GM18511 (cell line): ENCODE measurements around the gene CIP2A.

Experiments
- ATAC-seq: cut with Tn5 transposase; IDR thresholded peaks from one replicate; pipeline ENCODE4 v1.9.1; 2021; ENCODE audit warnings: mild to moderate bottlenecking, moderate library complexity; ENCODE audit not compliant: unreplicated experiment

CIP2A gene

DNA sequence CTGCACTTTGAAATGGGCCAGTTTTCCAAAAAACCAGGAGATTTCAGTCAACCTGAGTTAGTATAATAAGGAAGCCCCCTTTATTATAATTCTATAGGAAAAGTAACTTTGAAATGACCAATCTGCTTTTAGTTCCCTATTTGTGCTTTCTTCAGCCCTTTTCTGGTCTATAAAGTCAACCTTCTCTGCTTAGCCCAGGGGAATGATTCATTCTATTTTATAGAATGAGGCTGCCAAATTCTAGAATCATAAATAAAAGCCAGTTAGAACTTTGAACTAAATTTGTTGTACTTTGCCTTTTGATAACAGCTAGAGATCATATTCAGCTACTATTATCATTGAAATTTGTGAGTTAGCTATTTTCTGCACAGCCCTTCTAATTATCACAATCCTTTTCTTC is 24.7 kb downstream of the CIP2A start:
- ATAC-seq = no peak

DNA sequence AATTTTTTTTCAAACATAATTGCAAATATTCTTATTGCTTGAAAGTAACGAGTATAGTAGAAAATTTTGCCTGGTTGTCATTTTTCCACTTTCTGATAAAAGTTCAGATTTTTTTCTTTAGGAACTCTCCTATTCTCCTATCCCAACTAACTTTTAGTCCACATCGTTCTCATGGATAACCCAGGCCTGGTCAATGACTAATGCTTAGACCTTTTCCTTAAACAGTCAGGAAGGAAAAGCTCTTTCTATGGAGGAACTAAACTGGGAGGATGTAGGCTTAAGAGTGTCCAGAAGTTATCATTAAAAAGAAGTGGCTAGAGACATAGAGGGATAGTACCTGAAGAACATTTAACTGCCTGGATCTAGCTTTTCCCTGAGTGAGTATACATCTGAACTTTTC is 26.7 kb downstream of the CIP2A start:
- ATAC-seq = no peak

DNA sequence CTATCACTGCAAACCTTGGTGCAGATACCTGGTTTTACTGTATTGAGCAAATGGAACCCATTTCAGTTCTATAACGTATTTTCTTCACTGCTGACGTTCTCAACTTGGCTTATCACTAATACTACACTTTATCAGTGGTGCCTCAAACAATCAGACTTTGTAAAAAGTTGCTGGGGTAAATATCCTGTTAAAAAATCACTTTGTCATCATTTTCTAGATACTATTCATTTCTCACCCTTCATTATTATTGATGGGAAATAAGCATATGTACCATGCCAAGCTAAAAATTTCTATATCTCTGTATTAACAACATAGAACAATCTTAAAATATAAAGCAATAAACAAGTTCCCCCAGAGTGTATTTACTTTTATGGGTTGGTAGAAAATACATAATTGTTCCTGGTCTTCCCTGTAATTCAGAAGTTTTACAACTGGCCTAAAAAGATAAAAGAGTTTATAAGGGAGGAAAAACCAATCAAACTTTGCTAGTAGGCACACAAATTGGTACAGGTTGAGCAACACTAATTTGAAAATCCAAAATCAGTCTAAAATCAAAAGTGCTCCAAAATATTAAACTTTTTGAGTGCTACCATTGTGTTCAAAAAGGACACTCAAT is 33.2 kb downstream of the CIP2A start:
- ATAC-seq = no peak

DNA sequence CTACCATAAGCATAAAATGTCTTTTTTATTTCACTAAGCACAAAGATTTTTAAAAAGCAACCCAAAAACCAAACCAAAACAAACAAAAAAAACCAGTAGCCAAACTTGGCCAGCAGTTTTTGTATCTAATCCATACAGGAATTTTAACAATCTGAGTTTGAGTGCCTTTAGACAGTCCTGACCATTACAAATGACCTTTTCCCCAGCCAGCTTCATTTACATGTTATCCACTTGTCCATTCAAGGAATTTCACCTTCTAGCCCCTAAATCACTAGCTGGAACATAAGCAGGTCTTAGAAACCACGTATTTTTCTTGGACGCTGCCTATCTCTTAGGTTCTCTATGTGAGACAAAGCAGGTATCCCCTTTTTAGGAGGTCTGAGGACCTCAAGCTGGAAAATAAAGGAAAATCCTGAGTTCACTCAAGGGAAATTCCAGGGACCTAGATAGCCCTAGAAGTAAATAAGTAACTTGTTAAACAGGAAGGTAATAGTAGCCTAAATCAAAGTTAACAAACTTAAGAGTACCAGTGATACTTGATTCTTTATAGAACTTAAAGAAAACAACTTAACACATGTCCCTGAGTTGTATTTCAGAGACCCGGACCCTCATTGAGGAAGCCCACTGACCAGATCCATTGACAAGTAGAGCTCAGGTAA is 34.2 kb downstream of the CIP2A start:
- ATAC-seq = no peak

DNA sequence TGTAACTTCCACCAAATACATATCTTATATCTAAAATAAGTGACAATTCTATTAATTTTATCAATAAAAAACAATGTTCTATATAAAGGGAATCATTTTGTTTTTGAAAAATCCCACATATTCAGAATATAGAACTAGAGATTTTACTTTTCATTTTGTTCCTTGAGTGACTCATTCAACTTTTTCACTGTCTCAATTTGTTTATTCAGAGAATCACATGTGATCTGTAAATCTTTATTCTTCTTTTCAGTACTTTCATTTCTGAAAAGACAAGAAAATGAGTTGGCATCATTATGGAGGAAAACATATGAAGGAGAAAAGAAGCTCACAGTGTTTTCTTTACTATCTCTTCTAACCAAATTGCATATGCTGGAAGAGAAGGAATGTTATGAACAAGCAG is 35.0 kb downstream of the CIP2A start:
- no peak for ATAC-seq

DNA sequence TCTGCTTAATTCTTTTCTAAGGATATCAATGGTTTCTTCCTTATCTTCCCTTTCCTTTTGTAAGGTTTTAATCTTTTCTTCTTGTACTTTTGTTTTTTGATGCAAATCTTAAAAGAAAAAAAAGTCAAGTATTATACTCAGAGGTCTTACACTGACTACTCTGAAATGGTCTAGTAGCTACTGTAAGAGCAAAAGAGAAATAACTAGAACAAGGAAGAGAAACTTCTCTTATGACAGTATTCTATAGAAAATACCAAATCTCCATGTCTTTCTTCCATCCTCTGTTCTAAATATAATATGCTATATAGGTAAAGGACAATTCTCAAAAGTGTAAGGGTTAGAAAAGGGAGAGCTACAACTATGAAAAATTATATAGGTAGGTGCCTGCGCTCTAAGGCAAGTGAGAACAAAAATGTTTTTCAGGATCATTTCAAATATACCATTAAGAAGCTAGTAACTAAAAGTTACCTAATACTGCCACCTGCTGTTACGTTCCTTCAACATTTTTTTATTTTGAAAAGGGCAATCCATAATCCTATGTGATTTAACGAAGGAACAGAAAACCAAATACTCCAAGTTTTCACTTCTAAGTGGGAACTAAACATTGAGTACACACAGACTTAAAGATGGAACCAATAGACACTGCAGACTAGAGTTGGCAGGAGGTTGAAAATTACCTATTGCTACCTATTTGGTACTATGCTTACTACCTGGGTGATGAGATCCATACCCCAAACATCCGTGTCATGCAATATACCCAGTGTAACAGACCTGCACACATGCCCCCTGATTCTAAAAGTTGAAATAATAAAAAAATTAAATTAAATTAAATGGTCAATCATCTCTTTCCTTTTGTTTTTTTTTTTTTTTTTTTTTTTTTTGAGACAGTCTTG is 36.7 kb downstream of the CIP2A start:
- ATAC-seq = peak; percentile 73

DNA sequence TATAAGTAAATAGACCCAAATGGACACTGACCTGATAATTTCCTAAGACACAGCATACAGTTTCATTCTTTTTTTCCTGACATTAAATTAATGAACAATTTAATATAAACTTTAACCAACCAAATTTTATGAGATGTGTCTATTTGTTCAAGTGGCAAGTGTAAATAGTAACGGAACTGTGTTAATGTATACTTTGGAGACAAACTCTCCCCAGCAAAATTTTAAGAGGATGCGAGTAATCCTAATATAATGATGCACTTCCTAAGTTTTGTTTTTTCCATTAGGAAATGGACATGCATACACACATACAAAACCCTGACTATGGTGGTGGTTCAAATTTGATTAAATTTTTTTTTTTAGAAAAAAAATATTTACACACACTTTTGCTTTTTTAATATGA is 40.4 kb downstream of the CIP2A start:
- no peak for ATAC-seq

DNA sequence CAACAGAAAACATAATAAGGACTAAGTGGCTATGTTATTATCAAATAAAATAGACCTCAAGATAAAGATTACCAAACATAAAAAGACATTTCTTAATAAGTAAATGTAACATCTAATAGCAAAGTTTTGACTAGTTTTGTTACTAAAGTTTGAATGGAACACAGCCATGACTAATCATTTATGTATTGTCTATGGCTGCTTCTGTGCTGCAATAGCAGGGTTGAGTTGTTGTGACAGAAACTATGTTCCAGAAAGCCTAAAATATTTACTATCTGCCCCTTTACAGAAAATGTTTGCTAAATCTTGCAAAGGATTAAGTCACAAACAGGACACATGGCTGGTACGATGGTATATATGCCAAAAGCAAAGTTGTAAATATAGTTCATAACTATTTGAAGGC is 40.9 kb downstream of the CIP2A start:
- no peak for ATAC-seq

DNA sequence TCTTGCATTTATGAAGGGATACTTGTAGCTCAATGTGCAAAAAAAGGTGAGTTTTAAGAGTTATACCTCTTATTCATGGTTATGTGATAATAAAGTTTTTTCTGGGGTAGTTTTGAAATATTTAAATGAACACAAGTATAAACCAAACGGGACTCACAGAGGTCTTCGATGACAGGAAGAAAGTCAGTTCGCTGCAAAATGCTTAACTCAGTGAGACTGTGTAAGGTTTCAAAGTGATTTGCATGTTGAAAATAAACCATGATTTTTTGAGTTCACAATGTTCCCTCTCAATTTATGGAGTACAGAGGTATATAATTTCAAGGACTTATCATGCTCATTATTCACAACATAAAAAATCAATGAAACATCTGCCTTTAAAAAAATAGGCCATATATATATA is 42.5 kb downstream of the CIP2A start:
- peak; percentile 71 for ATAC-seq

DNA sequence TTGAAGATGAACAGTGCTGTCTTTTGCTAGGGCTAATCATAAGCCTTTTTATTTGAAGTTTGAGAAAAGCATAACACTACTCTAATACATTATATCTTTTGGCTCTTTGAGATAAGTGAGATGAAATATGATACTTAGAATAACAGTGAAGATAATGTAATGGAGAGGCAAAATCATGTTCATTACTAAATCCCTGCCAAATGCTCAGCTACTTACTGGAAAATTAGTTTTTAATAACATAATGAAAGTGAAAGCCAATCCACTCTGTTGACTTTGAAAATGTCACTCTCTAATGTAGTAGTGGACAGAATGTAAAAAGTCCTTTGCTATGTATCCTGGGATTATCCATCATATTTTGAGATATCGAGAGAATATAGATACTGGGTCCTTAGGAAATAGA is 43.0 kb downstream of the CIP2A start:
- ATAC-seq = peak; percentile 66

DNA sequence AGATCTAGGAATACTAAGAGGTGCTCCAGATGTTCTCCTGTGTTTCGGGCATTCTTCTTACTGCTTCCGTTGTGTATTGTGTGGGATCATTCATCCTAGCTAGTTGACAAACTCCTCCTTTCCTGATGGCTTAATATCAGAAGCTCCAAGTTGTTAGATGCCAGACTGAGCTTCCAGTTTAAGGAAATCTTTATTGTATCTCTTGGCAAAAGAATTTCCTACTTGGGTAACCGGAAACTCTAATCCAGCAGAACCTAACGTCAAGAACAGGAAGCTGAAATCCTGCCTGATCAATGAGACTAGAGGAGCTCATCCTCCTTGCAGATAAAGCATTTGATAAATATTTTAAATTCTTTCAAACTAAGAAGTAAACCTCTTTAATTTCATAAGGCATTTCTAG is 51.2 kb downstream of the CIP2A start:
- no peak for ATAC-seq

DNA sequence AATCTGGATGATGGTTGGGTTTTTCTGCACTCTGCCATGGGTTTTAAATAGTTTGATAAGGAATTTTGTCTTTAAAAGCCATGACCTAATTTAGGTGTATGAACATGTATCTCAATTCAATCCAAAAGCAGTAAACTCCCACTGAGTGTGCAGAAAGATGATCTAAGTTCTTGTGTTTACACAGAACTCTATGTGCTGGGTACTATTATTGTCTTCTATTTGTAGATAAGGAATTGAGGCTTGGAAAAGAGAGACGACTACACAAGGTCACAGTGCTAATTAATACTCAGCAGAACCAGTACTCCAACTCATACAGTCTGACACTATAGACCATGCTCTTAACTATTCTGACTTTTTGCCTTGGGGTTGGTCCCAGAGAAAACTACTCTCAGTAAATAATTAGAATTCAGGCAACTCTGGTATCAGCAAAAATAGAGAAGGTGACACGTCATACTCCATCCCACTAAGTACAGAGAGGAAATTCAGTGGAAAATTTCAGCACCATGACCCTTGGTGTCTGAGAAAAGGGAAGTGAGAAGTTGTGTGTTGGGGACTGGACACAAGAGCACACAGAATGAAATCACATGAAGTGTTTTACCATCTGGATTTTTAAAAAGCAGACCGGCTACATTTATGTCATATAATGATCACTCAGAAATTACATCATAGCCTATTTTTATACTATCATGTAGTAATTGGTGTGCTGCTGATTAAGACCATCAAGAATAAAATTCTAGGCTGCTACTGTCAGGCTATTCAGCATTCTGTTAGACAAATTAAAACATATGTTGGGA is 60.6 kb downstream of the CIP2A start:
- peak; percentile 99 for ATAC-seq

DNA sequence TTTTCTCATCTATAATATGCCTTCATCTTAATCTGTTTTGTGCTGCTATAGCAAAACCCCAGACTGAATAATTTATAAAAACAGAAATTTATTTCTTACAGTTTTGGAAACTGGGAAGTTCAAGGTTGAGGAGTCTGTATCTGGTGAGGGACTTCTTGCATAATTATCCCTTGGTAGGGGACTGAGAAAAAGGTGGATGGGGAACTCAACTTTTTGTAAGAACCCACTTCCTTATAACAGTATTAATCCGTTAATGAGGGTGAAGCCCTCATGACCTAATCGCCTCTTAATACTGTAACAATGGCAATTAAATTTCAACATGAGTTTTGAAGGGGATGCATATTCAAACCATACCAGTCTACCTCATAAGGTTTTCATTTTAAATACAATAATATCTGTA is 61.4 kb downstream of the CIP2A start:
- ATAC-seq = no peak

DNA sequence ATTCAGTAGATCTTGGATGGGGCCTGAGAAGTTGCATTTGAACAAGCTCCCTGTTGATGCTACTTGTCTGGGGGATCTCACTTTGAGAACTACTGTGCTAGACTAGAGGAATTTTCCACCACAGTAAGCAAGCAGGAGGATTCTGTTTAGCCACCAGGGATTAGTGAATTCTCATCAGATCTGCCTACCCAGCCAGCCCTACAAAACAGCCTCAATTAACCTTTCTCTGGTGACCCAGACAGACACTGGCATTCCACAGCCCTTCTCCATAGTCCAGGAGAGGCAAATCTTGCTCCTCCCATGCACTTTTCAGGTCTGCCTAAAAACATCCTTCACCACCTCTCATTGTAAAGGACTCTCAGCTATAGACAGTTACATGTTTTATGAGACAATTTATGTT is 62.1 kb downstream of the CIP2A start:
- ATAC-seq = no peak

DNA sequence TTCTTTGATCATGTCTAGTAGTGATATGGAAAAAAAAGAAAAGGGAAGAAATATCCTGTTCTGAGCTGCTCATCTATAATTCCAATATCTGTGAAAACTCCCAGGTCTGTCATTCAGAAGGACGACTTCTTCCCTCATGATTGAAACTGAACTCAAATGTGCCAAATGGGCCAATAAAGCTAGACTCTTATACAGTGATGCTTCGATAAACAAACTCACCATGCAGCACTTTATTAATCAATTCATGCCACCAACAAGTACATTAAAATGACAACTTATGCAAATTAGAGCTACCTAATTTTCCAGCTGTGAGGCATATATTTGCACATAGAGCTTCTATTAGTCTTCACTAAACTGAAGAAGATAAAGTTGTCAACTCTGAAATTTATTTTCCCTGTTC is 63.3 kb downstream of the CIP2A start:
- no peak for ATAC-seq

DNA sequence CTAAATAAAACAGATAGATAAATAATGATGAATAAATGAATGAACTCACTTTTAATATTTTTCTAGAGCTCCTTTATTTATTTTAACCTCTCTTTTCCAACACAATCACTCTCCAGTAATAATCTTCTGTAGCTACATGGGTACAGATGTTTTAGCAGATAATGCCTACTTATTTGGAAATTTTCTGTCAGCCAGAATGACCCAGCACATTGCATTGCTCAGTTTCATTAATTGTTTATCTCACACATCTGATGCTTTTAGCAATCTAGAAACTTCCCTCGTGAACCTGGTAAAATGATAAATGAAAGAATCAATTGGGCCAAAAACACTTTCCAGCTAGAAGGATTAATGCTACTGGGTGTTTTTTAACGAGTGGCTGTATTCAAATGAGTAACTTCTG is 64.0 kb downstream of the CIP2A start:
- no peak for ATAC-seq

DNA sequence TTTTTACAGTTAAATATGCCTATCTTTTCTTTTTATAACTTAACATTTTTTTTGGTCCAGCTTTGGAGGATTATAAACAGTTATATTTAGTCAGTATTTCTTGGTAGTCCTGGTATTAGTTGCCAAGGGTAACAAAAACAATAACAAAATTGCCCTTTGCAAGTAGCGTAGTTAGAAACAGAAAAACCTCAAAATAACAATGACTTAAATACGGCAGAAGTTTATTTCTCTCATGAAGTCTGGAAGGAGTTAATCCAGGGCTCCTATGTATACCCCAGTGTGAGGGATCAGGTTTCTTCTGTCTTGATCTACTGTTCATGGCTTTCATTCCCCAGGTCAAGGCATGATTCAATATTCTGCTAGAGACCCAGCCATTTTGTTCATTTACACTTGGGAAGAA is 64.7 kb downstream of the CIP2A start:
- ATAC-seq = no peak

DNA sequence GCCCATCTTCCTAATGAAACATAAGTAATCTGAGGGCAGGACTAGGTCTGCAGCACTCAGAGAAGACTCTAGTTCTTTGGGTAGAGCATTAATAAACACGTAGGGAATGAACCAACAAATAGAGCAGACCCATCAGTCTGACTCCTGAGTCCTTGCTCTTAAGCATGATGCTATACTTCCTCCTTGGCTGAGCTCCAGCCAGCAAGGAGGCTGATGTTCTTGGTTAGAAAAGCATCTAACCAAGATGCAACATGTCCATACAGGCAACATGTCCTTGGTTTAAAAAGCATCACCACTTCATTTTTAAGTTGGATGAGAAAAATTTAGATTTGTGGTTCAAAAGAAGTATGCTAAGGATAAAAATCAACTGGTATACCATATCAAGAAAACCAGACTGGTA is 70.3 kb downstream of the CIP2A start:
- ATAC-seq = no peak

DNA sequence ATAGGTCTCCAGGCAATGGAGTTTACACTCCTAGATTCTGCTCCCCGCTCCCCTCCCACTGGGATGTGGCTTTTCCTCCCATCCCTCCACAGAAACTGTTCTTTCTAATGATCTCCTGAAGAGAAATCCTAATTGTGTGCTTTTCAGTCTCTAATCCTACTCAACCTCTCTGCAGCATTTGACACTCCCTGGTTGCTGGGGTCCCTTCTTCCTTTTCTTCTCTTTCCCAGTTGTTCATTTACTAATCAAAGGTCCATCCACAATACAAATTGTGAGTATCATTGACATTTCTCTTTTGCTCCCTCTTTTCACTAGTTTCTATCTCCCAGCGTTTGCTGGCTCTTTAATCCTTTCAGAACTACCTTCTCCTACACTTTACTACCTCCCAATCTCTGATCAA is 72.4 kb downstream of the CIP2A start:
- no peak for ATAC-seq

DNA sequence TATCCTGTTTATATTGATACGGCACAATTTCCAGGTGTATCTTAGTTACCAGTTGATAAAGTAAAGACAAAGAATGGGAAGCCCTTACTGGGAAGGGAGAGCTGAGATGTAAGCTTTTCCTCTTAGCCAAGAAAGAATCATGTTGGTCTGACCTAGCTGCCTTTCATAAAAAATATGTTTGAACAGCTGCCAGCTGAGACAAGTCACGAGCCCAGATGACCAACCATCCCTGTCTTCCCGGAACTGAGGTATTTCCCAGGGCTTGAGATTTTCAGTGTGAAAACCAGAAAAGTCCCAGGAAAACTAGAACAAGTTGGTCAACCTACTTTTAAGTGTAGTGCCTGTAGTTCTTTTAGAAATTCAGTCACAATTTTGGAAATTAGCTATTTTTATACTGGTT is 75.3 kb downstream of the CIP2A start:
- ATAC-seq = no peak

DNA sequence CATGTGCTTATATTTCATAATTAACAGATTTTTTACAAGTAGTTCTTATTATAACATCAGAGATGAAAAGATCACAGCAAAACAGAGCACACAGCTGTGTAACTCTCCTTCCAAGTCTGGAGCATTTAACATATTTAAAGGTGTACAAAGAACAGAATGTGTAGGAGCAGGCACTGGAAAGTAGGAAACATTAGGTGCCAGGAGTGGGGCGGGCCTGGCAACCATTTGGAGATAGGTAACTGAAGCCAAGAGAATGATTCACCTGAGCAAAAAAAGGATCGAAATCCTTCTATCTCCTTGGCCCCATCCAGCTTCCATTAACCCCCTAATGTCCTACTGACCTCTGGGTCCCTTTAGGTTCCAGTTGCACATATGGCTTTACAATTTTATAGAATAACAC is 76.6 kb downstream of the CIP2A start:
- ATAC-seq = no peak
